GM23338 (cell line): Measurements from ENCODE around the gene DNAJB6. TPM values are rescaled to one million over a fixed set of nuclear protein-coding genes. Genes with fewer than 3 reads are reported as not detected.

Experiments used
- ATAC-seq: fragments of 200-7000 bp; cut with Tn5 transposase; 3 replicates; pipeline ENCODE4 v1.9.1; 2020
- DNase-seq: peaks from one replicate; pipeline ENCODE4 v3.0.0-alpha.2; 2015; ENCODE audit warnings: low spot score
- H2AFZ ChIP-seq: fragments of 200-600 bp; sonication (generic); 2 replicates; pipeline ENCODE4 v1.8.0; 2016; ENCODE audit warnings: antibody characterized with exemption, mild to moderate bottlenecking, moderate library complexity
- H3F3A ChIP-seq: fragments of 200-600 bp; sonication (generic); replicated peaks from 2 replicates; pipeline ENCODE4 v1.8.0; 2017; ENCODE audit warnings: antibody characterized with exemption, mixed run types, low read depth
- H3K27ac ChIP-seq: fragments of 200-600 bp; sonication (generic); 2 replicates; pipeline ENCODE4 v1.6.1; 2016; ENCODE audit warnings: low read depth
- H3K27me3 ChIP-seq: fragments of 200-600 bp; sonication (generic); 2 replicates; pipeline ENCODE4 v1.8.0; 2016; ENCODE audit warnings: mild to moderate bottlenecking, mixed run types, moderate library complexity; ENCODE audit not compliant: insufficient read depth
- H3K36me3 ChIP-seq: fragments of 200-600 bp; sonication (generic); 2 replicates; pipeline ENCODE4 v1.8.0; 2016; ENCODE audit warnings: mild to moderate bottlenecking; ENCODE audit not compliant: insufficient read depth
- H3K4me1 ChIP-seq: fragments of 200-600 bp; sonication (generic); 2 replicates; pipeline ENCODE4 v1.8.0; 2016; ENCODE audit warnings: mild to moderate bottlenecking, moderate library complexity; ENCODE audit not compliant: insufficient read depth
- H3K4me2 ChIP-seq: fragments of 200-600 bp; sonication (generic); 2 replicates; pipeline ENCODE4 v1.7.1; 2017; ENCODE audit warnings: mixed run types
- H3K4me3 ChIP-seq: fragments of 200-600 bp; sonication (generic); 2 replicates; pipeline ENCODE4 v1.6.1; 2016; ENCODE audit warnings: mixed run types
- H3K79me2 ChIP-seq: fragments of 200-600 bp; sonication (generic); replicated peaks from 2 replicates; pipeline ENCODE4 v1.8.0; 2017; ENCODE audit warnings: mild to moderate bottlenecking; ENCODE audit not compliant: insufficient read depth
- H3K9me2 ChIP-seq: fragments of 200-600 bp; sonication (generic); 2 replicates; pipeline ENCODE4 v1.8.0; 2017; ENCODE audit not compliant: insufficient read depth
- H4K20me1 ChIP-seq: fragments of 200-600 bp; sonication (generic); replicated peaks from 2 replicates; pipeline ENCODE4 v1.8.0; 2017; ENCODE audit warnings: mild to moderate bottlenecking; ENCODE audit not compliant: insufficient read depth
- H3K27ac Mint-ChIP-seq: 2 replicates; pipeline ENCODE4 v1.8.0; 2020; ENCODE audit warnings: inconsistent platforms, mild to moderate bottlenecking, moderate library complexity, mixed read lengths
- H3K27me3 Mint-ChIP-seq: 3 replicates; pipeline ENCODE4 v1.8.0; 2022; ENCODE audit warnings: low read depth, mild to moderate bottlenecking, moderate library complexity, mixed read lengths, inconsistent platforms; ENCODE audit not compliant: insufficient read depth, poor library complexity
- H3K36me3 Mint-ChIP-seq: 3 replicates; pipeline ENCODE4 v1.8.0; 2021; ENCODE audit warnings: low read depth, mild to moderate bottlenecking, inconsistent platforms, moderate library complexity, mixed read lengths
- H3K4me1 Mint-ChIP-seq: 3 replicates; pipeline ENCODE4 v1.8.0; 2020; ENCODE audit warnings: mild to moderate bottlenecking, inconsistent platforms, mixed read lengths
- H3K4me3 Mint-ChIP-seq: 3 replicates; pipeline ENCODE4 v1.8.0; 2021; ENCODE audit warnings: moderate library complexity, mild to moderate bottlenecking, inconsistent platforms, mixed read lengths
- H3K9me3 Mint-ChIP-seq: 3 replicates; pipeline ENCODE4 v1.8.0; 2020; ENCODE audit warnings: moderate library complexity, mild to moderate bottlenecking, inconsistent platforms, mixed read lengths
- CREB1 ChIP-seq: fragments of 250-450 bp; sonication (Bioruptor Pico); IDR thresholded peaks from 2 replicates; pipeline ENCODE4 v1.5.0; 2020; ENCODE audit warnings: low read depth, mild to moderate bottlenecking, moderate library complexity
- CTCF ChIP-seq, 2 experiments: fragments of 200-600 bp in 1 of 2; sonication (generic) in 1 of 2; conservative IDR thresholded peaks; 2 replicates each; pipeline versions ENCODE4 v1.5.1 to v1.6.1; 2016 to 2017; ENCODE audit warnings: antibody characterized with exemption in 2 of 2, low read depth in 2 of 2, mild to moderate bottlenecking in 2 of 2, moderate library complexity in 1 of 2
- ETS1 ChIP-seq: IDR thresholded peaks from 2 replicates; pipeline ENCODE4 v1.6.1; 2016; ENCODE audit warnings: antibody characterized with exemption
- EZH2 ChIP-seq: fragments of 200-600 bp; sonication (generic); IDR thresholded peaks from one replicate; pipeline ENCODE4 v1.8.0; 2017; ENCODE audit warnings: antibody characterized with exemption, mild to moderate bottlenecking, low read depth; ENCODE audit not compliant: unreplicated experiment
- EZH2phosphoT487 ChIP-seq: fragments of 200-600 bp; sonication (generic); IDR thresholded peaks from one replicate; pipeline ENCODE4 v1.8.1; 2018; ENCODE audit warnings: antibody characterized with exemption; ENCODE audit not compliant: unreplicated experiment
- JUNB ChIP-seq: IDR thresholded peaks from one replicate; pipeline ENCODE4 v1.6.1; 2016; ENCODE audit warnings: antibody characterized with exemption; ENCODE audit not compliant: unreplicated experiment
- NANOG ChIP-seq: IDR thresholded peaks from 2 replicates; pipeline ENCODE4 v1.6.1; 2016; ENCODE audit warnings: antibody characterized with exemption, borderline replicate concordance
- POLR2AphosphoS5 ChIP-seq: IDR thresholded peaks from 2 replicates; pipeline ENCODE4 v1.6.1; 2016; ENCODE audit warnings: antibody characterized with exemption, low read depth
- REST ChIP-seq: IDR thresholded peaks from one replicate; pipeline ENCODE4 v1.6.1; 2018; ENCODE audit warnings: antibody characterized with exemption; ENCODE audit not compliant: unreplicated experiment
- STAT1 ChIP-seq: IDR thresholded peaks from one replicate; pipeline ENCODE4 v1.6.1; 2016; ENCODE audit warnings: antibody characterized with exemption; ENCODE audit not compliant: unreplicated experiment
- ZNF114 ChIP-seq: fragments of 250-450 bp; sonication (Bioruptor Pico); IDR thresholded peaks from 2 replicates; pipeline ENCODE4 v1.5.0; 2020; ENCODE audit warnings: mild to moderate bottlenecking, moderate library complexity
- ZNF331 ChIP-seq: fragments of 250-450 bp; sonication (Bioruptor Pico); IDR thresholded peaks from 2 replicates; pipeline ENCODE4 v1.5.0; 2020; ENCODE audit warnings: low read depth, mild to moderate bottlenecking, moderate library complexity
- ZNF462 ChIP-seq: fragments of 250-450 bp; sonication (Bioruptor Pico); IDR thresholded peaks from 2 replicates; pipeline ENCODE4 v1.5.0; 2020; ENCODE audit warnings: mild to moderate bottlenecking, moderate library complexity
- polyA plus RNA-seq: library from polyadenylated mRNA; unstranded; fragments of >200 nt; fragmentation: Nextera tagmentation; extraction: Ambion mirVana; gene quantifications from 2 replicates; pipeline ENCODE4 v1.2.1, GENCODE V29; 2016
- total RNA-seq: library from RNA; depleted of rRNA; stranded (reverse); fragments of >200 nt; shearing (Covaris generic); gene quantifications from 2 replicates; pipeline ENCODE4 v1.2.3, GENCODE V29; 2014

Gene DNAJB6
- total and polyA plus RNA-seq, 2 experiments from 2014 or later, result 308 to 322 TPM

GRCh38 chr7:157355784-157356511 is 19.1 kb downstream of the DNAJB6 start:
- Mint-ChIP-seq H3K4me1 (peaks cover 77% of the 10 kb centered on the region), H3K27me3 (peaks cover 7% of the 10 kb centered on the region), H3K27ac (peak overlapping the region; percentile 70), H3K36me3 (peaks cover 64% of the 10 kb centered on the region), H3K4me3 (no peak overlapping the region), H3K9me3 (no peaks in the 10 kb centered on the region)
- H3K36me3 ChIP-seq, result peaks cover 22% of the 10 kb centered on the region
- TF ChIP-seq CTCF (conservative IDR thresholded peaks at IDR 0.05; ENCODE audit: low read depth in 2 of 2) (no peak), ZNF462 (CRISPR knock-in tag) (no peak), NANOG (no peak), REST (no peak), ZNF114 (CRISPR knock-in tag) (no peak), EZH2 (no peak), STAT1 (no peak), EZH2phosphoT487 (no peak), JUNB (no peak), CREB1 (CRISPR knock-in tag) (no peak), ETS1 (no peak), ZNF331 (CRISPR knock-in tag) (no peak), POLR2AphosphoS5 (no peak)
- H3K9me2 ChIP-seq, result no peaks in the 10 kb centered on the region
- peaks cover 45% of the 10 kb centered on the region for H3F3A ChIP-seq
- H3K27ac ChIP-seq, result peak overlapping the region; percentile 8
- peak overlapping the region; percentile 39; the same call in 1 of the 2 replicates for H3K4me3 ChIP-seq
- peaks cover 100% of the 10 kb centered on the region for H3K79me2 ChIP-seq
- DNase-seq (no peak), ATAC-seq (peak; percentile 10; the same call in 2 of the 3 replicates)
- H2AFZ ChIP-seq, result no peak overlapping the region
- H4K20me1 ChIP-seq, result peaks cover 94% of the 10 kb centered on the region
- H3K4me1 ChIP-seq, result peaks cover 90% of the 10 kb centered on the region
- peak overlapping the region; percentile 10 for H3K4me2 ChIP-seq
- H3K27me3 ChIP-seq, result no peaks in the 10 kb centered on the region
